ACC112 (cell line): ENCODE measurements around the gene SASH1.

ENCODE experiments used
- H2AFZ ChIP-seq: fragments of 200-600 bp; sonication (generic); one replicate; pipeline ENCODE4 v1.6.0; 2017; ENCODE audit warnings: antibody characterized with exemption, low read length; ENCODE audit not compliant: unreplicated experiment
- H3K27ac ChIP-seq: fragments of 200-600 bp; sonication (generic); 2 replicates; pipeline ENCODE4 v1.5.1; 2014; ENCODE audit warnings: low read depth, mild to moderate bottlenecking, antibody characterized with exemption, low read length, moderate library complexity
- H3K27me3 ChIP-seq: fragments of 200-600 bp; sonication (generic); 2 replicates; pipeline ENCODE4 v1.6.1; 2014; ENCODE audit warnings: mild to moderate bottlenecking, antibody characterized with exemption, low read length, moderate library complexity, mixed read lengths; ENCODE audit not compliant: insufficient read depth
- H3K36me3 ChIP-seq: fragments of 200-600 bp; sonication (generic); 2 replicates; pipeline ENCODE4 v1.6.1; 2016; ENCODE audit warnings: mild to moderate bottlenecking, antibody characterized with exemption, low read length, moderate library complexity, mixed read lengths; ENCODE audit not compliant: insufficient read depth
- H3K4me1 ChIP-seq: fragments of 200-600 bp; sonication (generic); one replicate; pipeline ENCODE4 v1.6.1; 2016; ENCODE audit warnings: low read length, mixed read lengths; ENCODE audit not compliant: insufficient read depth, unreplicated experiment, control insufficient read depth
- H3K4me3 ChIP-seq: fragments of 200-600 bp; sonication (generic); 2 replicates; pipeline ENCODE4 v1.5.1; 2014; ENCODE audit warnings: mild to moderate bottlenecking, low read depth, low read length
- H3K79me2 ChIP-seq: fragments of 200-600 bp; sonication (generic); one replicate; pipeline ENCODE4 v1.6.0; 2016; ENCODE audit warnings: low read length; ENCODE audit not compliant: control insufficient read depth, unreplicated experiment, insufficient read depth

SASH1 gene

DNA sequence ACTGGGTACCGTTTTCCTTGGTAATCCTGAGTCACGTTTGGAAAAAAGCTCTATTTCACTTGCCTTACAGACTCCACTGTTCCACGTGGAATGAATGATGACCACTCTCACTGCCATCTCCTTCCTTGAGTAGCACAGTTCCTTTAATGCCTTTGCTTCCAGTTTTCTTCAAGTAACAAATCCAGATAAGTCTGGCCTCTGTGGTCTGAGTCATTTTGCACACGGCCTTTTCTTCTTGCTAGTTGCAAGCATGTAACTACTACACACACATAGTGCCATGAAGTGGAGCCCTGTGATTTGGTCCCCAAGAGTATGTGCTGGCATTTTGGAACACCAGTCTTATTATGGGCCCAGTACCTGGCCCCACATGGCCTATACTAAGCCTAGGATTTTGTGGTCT lies 182.8 kb downstream of the SASH1 start:
- Histone ChIP-seq H3K36me3 (peaks cover 16% of the 10 kb centered on the region), H3K79me2 (peaks cover 3% of the 10 kb centered on the region), H3K27me3 (no peaks in the 10 kb centered on the region), H3K4me3 (peak overlapping the region; percentile 65), H2AFZ (no peak overlapping the region), H3K4me1 (peaks cover 75% of the 10 kb centered on the region), H3K27ac (peak overlapping the region; percentile 100)

DNA sequence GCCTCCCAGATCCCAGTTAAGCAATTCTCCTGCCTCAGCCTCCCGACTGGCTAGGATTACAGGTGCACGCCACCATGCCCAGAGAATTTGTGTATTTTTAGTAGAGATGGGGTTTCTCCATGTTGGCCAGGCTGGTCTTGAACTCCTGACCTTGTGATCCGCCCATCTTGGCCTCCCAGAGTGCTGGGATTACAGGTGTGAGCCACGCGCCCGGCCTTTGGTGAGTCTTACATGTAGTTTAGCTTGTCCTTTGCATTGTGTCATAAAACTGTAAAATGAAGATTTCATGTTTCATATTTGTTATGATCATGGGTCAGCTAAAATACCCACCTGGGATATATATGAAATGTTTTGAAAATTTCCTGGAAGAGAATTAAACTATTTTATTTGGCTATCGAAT lies 183.5 kb downstream of the SASH1 start:
- Histone ChIP-seq H3K79me2 (peaks cover 3% of the 10 kb centered on the region), H3K27me3 (no peaks in the 10 kb centered on the region), H3K4me3 (no peak overlapping the region), H3K36me3 (peaks cover 14% of the 10 kb centered on the region), H2AFZ (no peak overlapping the region), H3K27ac (peak overlapping the region; percentile 100), H3K4me1 (peaks cover 75% of the 10 kb centered on the region)

DNA sequence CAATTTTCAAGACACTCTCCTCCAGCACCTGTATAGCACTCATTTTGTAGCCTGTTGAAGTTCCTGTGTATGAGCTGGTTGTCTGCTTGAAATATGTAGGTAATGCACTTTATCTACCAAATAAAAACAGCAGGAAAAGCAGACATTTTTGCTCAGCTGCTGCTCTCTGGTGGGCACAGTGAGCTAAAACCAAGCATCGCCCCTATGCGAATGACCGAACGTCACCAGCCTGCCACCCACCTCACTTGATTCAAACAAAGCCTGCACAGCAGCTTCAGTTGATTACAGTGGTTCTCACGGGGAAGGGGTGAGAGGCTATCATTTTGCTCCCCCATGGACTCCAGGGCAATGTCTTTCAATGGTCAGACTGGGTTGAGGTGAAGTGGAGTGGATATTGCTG lies 185.7 kb downstream of the SASH1 start:
- peaks cover 3% of the 10 kb centered on the region for H3K79me2 ChIP-seq
- peaks cover 22% of the 10 kb centered on the region for H3K36me3 ChIP-seq
- H3K27ac ChIP-seq, result peak overlapping the region; percentile 100
- no peak overlapping the region for H2AFZ ChIP-seq
- H3K27me3 ChIP-seq, result no peaks in the 10 kb centered on the region
- no peak overlapping the region for H3K4me3 ChIP-seq
- H3K4me1 ChIP-seq, result peaks cover 59% of the 10 kb centered on the region

DNA sequence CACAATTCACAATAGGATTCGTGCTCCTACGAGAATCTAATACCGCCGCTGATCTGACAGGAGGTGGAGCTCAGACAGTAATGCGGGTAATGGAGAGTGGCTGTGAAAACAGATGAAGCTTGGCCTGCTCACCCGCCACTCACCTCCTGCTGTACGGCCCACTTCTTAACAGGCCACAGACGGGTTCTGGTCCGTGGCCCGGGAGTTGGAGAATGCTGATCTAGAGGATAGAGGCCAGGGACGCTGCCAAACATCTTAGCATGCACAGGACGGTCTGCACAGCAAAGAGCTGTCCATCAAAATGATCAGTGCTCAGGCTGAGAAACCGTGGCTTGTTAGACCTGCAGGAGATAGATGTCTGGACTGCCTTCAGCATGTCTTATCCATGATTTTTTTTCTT lies 186.4 kb downstream of the SASH1 start:
- Histone ChIP-seq H2AFZ (no peak overlapping the region), H3K4me3 (no peak overlapping the region), H3K27ac (peak overlapping the region; percentile 97), H3K4me1 (peaks cover 54% of the 10 kb centered on the region), H3K27me3 (no peaks in the 10 kb centered on the region), H3K36me3 (peaks cover 28% of the 10 kb centered on the region), H3K79me2 (no peaks in the 10 kb centered on the region)

DNA sequence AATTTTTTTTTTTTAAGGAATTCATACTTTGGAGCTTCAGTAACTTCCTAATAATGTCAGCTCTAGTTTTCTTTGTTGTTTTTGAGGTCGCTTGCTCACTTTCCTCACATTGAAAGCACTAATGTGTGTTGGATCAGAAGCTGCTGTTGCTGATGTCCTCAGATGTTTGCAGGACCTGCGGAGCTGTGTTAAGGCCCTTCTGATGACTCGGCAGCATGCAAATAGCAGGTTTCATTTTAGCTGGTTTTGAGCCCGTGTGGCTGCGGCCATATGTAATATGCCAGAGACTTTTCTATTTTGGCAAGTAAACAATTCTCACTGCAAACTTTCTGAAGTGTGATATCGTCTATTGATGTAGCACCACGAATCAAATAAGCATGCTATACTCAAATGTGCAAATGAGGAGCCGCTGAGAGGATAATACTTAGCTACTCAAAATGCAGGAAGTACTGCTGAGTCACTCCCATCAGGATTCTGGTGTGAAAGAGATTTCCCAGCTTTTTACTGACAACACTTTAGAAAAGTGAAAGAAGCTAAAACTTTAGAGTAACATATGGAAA lies 187.8 kb downstream of the SASH1 start:
- Histone ChIP-seq H3K27ac (peak overlapping the region; percentile 97), H3K4me3 (peak overlapping the region; percentile 65), H3K27me3 (no peaks in the 10 kb centered on the region), H3K36me3 (peaks cover 43% of the 10 kb centered on the region), H3K4me1 (peaks cover 44% of the 10 kb centered on the region), H3K79me2 (no peaks in the 10 kb centered on the region), H2AFZ (peak overlapping the region; percentile 82)

DNA sequence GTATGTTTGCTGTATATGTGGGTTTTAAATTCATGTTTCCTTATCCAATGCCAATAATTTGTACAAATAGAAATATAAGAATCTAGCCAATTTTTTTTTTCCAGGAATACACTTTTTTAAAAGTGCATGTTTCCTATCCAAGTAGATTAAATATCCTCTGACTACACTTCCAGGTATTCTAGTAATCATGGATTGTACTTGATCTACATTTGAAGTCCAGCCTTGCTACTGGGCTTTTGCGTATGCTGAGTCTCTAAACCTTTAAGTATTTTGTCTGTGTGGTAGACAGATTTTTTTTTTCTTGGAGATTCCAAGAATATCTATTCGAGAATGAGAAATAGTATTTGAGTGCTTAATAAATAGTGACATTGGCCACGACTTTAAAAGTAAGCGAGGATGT lies 188.3 kb downstream of the SASH1 start:
- Histone ChIP-seq H3K27me3 (no peaks in the 10 kb centered on the region), H3K36me3 (peaks cover 45% of the 10 kb centered on the region), H2AFZ (peak overlapping the region; percentile 82), H3K4me1 (peaks cover 46% of the 10 kb centered on the region), H3K79me2 (no peaks in the 10 kb centered on the region), H3K27ac (peak overlapping the region; percentile 97), H3K4me3 (peak overlapping the region; percentile 65)

DNA sequence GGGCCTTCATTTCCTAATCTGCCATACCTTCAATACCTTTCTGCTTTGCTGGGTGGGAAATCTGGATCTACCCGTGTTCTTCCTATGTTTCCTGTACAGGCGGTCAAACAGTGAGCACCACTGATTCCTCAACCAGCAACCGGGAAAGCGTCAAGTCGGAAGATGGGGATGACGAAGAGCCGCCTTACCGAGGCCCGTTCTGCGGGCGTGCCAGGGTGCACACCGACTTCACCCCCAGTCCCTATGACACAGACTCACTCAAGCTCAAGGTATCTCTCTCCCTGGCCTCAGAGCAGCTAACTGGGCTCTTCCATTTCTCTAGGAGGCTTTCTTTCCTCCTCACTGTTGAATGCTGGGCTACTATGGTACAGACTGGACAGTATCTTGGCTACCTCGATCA lies 190.1 kb downstream of the SASH1 start:
- Histone ChIP-seq H2AFZ (no peak overlapping the region), H3K79me2 (no peaks in the 10 kb centered on the region), H3K27me3 (no peaks in the 10 kb centered on the region), H3K4me3 (no peak overlapping the region), H3K36me3 (peaks cover 49% of the 10 kb centered on the region), H3K27ac (no peak overlapping the region), H3K4me1 (peaks cover 49% of the 10 kb centered on the region)

DNA sequence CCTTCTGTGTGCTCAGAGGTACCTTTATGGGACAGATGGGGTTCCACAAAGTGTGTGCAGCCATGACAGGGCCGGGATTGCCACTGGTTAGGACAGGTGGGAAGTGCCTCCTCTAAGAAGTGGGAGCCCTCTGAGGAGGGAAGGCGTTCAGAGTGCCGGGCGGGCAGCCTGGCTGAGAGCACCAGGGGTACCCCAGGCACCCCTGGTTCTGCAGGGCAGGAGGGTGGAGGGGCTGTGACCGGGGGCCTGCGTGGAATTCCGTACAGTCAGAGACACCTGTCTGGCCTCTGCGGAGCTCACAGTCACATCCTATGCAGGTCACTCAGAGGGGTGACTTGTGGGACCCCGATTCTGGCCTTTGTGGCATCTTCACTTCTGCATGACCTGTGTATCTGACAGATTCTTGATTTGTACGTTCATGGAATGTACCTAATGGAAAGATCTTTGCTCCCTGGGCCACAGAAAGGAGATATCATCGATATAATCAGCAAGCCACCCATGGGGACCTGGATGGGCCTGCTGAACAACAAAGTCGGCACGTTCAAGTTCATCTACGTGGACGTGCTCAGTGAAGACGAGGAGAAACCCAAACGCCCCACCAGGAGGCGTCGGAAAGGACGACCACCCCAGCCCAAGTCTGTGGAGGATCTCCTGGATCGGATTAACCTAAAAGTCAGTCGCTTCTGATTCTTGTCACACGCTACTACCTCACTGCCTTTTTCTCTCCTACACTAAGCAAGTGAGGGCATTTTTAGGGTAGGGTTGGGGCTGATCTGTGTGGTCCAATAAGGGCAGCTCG lies 190.9 kb downstream of the SASH1 start:
- Histone ChIP-seq H3K79me2 (no peaks in the 10 kb centered on the region), H2AFZ (no peak overlapping the region), H3K36me3 (peaks cover 46% of the 10 kb centered on the region), H3K4me1 (peaks cover 56% of the 10 kb centered on the region), H3K27me3 (no peaks in the 10 kb centered on the region), H3K4me3 (no peak overlapping the region), H3K27ac (no peak overlapping the region)

DNA sequence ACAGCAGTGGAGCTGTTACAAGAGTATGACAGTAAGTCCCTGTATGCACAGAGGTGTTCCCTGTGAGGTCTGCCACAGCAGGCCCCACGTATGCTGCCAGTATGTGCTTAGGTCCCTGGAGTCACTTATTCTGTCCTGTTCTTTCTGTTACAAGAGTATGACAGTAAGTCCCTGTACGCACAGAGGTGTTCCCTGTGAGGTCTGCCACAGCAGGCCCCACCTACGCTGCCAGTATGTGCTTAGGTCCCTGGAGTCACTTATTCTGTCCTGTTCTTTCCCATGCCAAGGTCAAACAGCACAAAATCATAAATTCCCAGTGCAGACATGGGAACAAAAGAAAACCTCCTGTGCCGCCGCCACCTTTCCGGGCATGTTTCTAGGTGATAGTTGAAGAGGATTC lies 192.2 kb downstream of the SASH1 start:
- Histone ChIP-seq H3K27me3 (no peaks in the 10 kb centered on the region), H3K36me3 (peaks cover 42% of the 10 kb centered on the region; the same call in 1 of the 2 replicates), H2AFZ (no peak overlapping the region), H3K27ac (peak overlapping the region; percentile 91), H3K4me3 (no peak overlapping the region), H3K4me1 (peaks cover 47% of the 10 kb centered on the region), H3K79me2 (no peaks in the 10 kb centered on the region)

DNA sequence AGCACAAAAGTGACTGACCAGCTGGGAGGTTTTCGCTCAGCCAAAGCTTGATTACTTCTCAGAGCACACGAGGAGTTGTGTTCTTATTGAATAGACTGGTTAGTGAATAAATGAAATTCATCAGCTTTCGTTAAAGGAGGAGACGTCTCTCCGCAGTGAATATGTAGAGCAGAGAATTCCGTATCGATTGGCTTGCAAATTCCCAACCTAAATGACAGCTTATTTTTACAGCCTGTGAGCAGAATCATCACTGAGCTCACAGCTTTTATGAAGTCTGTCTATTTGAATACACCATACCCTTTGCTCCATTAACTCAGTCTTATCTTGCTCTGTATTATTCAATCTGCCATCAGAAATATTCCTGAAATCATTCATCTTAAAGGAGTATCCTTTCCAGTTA lies 192.7 kb downstream of the SASH1 start:
- Histone ChIP-seq H3K4me3 (no peak overlapping the region), H3K79me2 (no peaks in the 10 kb centered on the region), H3K4me1 (peaks cover 42% of the 10 kb centered on the region), H3K36me3 (peaks cover 48% of the 10 kb centered on the region; the same call in 1 of the 2 replicates), H3K27ac (peak overlapping the region; percentile 91), H2AFZ (no peak overlapping the region), H3K27me3 (no peaks in the 10 kb centered on the region)

DNA sequence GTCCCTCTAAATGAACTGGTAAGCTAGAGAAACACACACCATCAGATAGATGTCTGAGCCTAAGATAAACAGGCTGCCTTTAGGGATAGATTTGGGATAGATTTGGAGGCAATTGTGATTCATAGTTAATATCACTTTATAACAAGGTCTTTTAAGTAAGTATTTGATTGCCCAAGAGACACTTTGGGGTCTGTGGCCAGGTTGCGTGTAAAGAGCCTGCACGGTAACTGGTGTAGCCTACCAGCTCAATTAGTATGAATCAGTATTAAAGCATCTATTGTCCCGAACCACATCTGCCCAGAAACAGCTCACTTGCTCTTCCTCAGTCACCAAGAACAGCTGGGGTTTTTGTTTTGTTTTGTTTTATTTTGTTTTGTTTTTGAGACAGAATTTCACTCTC lies 193.3 kb downstream of the SASH1 start:
- H2AFZ ChIP-seq, result no peak overlapping the region
- peaks cover 53% of the 10 kb centered on the region; the same call in 1 of the 2 replicates for H3K36me3 ChIP-seq
- peaks cover 36% of the 10 kb centered on the region for H3K4me1 ChIP-seq
- H3K79me2 ChIP-seq, result no peaks in the 10 kb centered on the region
- H3K27me3 ChIP-seq, result no peaks in the 10 kb centered on the region
- no peak overlapping the region for H3K4me3 ChIP-seq
- peak overlapping the region; percentile 91 for H3K27ac ChIP-seq
